ENCODE measurements around the gene DUS1L. TPM values are rescaled to one million over a fixed set of nuclear protein-coding genes. Genes with fewer than 3 reads are reported as not detected.
A peak's percentile ranks its signal among the peaks of the same experiment; 100 is the strongest.

DUS1L gene
- total and polyA plus RNA-seq, 7 donors, result 72.6 to 170 (median 117) TPM

- WGBS, 3 donors, result 91 to 97% (median 97%) methylated on average over 12 to 16 of the region's 16 CpGs
- intact Hi-C loops (cut with DNase I), result no loop called here
- ATAC-seq (no peak), DNase-seq (peak; percentile 12 to 36)
- no peak for TF ChIP-seq CTCF (IDR thresholded peaks at IDR 0.05)
- peaks cover 0 to 46% of the 10 kb centered on the region in 2 donors for H3K36me3 ChIP-seq (ENCODE audit: insufficient read depth in 1 of 2, low read depth in 1 of 2)
- H3K27ac ChIP-seq, result no peak overlapping the region
- peaks cover 26% of the 10 kb centered on the region for H3K4me1 ChIP-seq
- H3K4me3 ChIP-seq, result no peak overlapping the region
- no peaks in the 10 kb centered on the region for H3K27me3 ChIP-seq (ENCODE audit: insufficient read depth in 3 of 3, low read length in 2 of 3)
- H3K9me3 ChIP-seq, result no peaks in the 10 kb centered on the region
Observed at GRCh38 chr17:82049521-82049971, 16.1 kb downstream of the DUS1L start.

GRCh38 chr17:82049106-82049505 is 16.5 kb downstream of the DUS1L start:
- DNase-seq, result peak in 1 of 2 donors; percentile 32
- Histone ChIP-seq H3K4me1 (peaks cover 26% of the 10 kb centered on the region), H3K4me3 (no peak overlapping the region), H3K27me3 (ENCODE audit: insufficient read depth in 3 of 3, low read length in 2 of 3) (no peaks in the 10 kb centered on the region), H3K9me3 (no peaks in the 10 kb centered on the region), H3K27ac (no peak overlapping the region), H3K36me3 (ENCODE audit: insufficient read depth in 1 of 2, low read depth in 1 of 2) (peaks cover 0 to 42% of the 10 kb centered on the region in 2 donors)
- ATAC-seq, result no peak
- intact Hi-C loops (cut with DNase I), result no loop called here
- TF ChIP-seq CTCF (IDR thresholded peaks at IDR 0.05), result no peak
- 84 to 91% (median 86%) methylated on average over 8 of the region's 8 CpGs for WGBS, 3 donors

GRCh38 chr17:82048571-82048971 is 17.0 kb downstream of the DUS1L start:
- no peak overlapping the region for H3K4me3 ChIP-seq
- ATAC-seq (no peak), DNase-seq (no peak)
- no peaks in the 10 kb centered on the region for H3K9me3 ChIP-seq
- intact Hi-C loops (cut with DNase I), result no loop called here
- peaks cover 0 to 37% of the 10 kb centered on the region in 2 donors for H3K36me3 ChIP-seq (ENCODE audit: insufficient read depth in 1 of 2, low read depth in 1 of 2)
- no peaks in the 10 kb centered on the region for H3K27me3 ChIP-seq (ENCODE audit: insufficient read depth in 3 of 3, low read length in 2 of 3)
- no peak for TF ChIP-seq CTCF (IDR thresholded peaks at IDR 0.05)
- peaks cover 24% of the 10 kb centered on the region for H3K4me1 ChIP-seq
- 86 to 89% (median 89%) methylated on average over 12 to 20 of the region's 20 CpGs for WGBS, 3 donors
- H3K27ac ChIP-seq, result no peak overlapping the region

GRCh38 chr17:82047914-82048570 is 17.6 kb downstream of the DUS1L start:
- Histone ChIP-seq H3K9me3 (no peaks in the 10 kb centered on the region), H3K4me1 (peaks cover 19% of the 10 kb centered on the region), H3K27me3 (ENCODE audit: insufficient read depth in 3 of 3, low read length in 2 of 3) (no peaks in the 10 kb centered on the region), H3K27ac (no peak overlapping the region), H3K4me3 (no peak overlapping the region), H3K36me3 (ENCODE audit: insufficient read depth in 1 of 2, low read depth in 1 of 2) (peaks cover 0 to 33% of the 10 kb centered on the region in 2 donors)
- 82 to 92% (median 85%) methylated on average over 22 to 25 of the region's 25 CpGs for WGBS, 3 donors
- intact Hi-C loops (cut with DNase I), result loop anchor here in 1 of 2 donors (2.0 kb wide), 1 partner anchor 25 kb away; no protein-coding TSS in a partner anchor
- peak in 1 of 2 donors; percentile 39 for DNase-seq
- ATAC-seq, result no peak
- no peak for TF ChIP-seq CTCF (IDR thresholded peaks at IDR 0.05)

Data from psoas muscle (tissue), 8 donors.